Measurements from ENCODE around the gene PPP3R1. TPM values are rescaled to one million over a fixed set of nuclear protein-coding genes. Genes with fewer than 3 reads are reported as not detected.

The PPP3R1 gene
- total RNA-seq, 1 experiment from 2014 or later: 26.5 TPM

DNA sequence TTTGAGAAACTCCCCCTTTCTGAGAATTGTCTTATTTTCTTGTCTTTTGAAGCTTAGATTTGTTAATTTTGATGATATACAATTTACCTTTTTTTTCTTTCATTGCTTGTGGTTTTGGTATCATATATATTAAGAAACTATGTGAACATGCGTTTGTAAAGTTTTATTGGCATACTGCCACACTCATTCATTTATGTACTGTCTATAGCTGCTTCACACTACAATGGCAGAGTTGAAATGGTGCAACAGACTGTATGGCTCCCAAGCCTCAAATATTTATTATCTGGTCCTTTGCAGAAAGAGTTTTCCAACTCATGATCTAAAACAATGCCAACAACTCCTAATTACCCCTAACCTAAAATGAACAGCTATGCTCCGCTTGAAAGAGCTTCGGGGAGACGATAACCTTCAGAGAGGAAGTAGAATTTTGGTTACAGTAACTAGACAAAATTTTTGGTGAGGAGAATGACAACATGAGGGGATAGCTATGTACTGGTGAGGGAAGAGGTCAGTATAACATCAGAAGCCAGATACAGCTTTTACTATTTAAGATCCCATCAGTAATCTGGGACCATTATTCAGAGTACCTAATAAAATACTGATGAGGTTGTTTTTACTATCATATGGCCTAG is 16.1 kb downstream of the PPP3R1 start:
- Histone ChIP-seq H3K27me3 (replicated peaks) (no peaks in the 10 kb centered on the region), H3K4me1 (replicated peaks) (peaks cover 54% of the 10 kb centered on the region), H3K4me3 (no peak overlapping the region), H3K27ac (no peak overlapping the region), H3K9me3 (replicated peaks) (no peaks in the 10 kb centered on the region), H3K36me3 (peaks cover 7% of the 10 kb centered on the region; the same call in 1 of the 2 replicates)
- DNase-seq (ENCODE audit: low read depth in 1 of 2, low spot score in 2 of 2): no peak

- Histone ChIP-seq H3K4me3 (no peak overlapping the region), H3K9me3 (replicated peaks) (no peaks in the 10 kb centered on the region), H3K36me3 (peaks cover 7% of the 10 kb centered on the region; the same call in 1 of the 2 replicates), H3K4me1 (replicated peaks) (peaks cover 59% of the 10 kb centered on the region), H3K27ac (no peak overlapping the region), H3K27me3 (replicated peaks) (no peaks in the 10 kb centered on the region)
- DNase-seq (ENCODE audit: low read depth in 1 of 2, low spot score in 2 of 2): no peak
Measured at GRCh38 chr2:68235090-68235489, 17.2 kb downstream of the PPP3R1 start.

- Histone ChIP-seq H3K27me3 (replicated peaks) (no peaks in the 10 kb centered on the region), H3K4me1 (replicated peaks) (peaks cover 55% of the 10 kb centered on the region), H3K4me3 (no peak overlapping the region), H3K36me3 (peaks cover 6% of the 10 kb centered on the region; the same call in 1 of the 2 replicates), H3K27ac (no peak overlapping the region), H3K9me3 (replicated peaks) (no peaks in the 10 kb centered on the region)
- no peak for DNase-seq (ENCODE audit: low read depth in 1 of 2, low spot score in 2 of 2)
Measured at GRCh38 chr2:68234405-68234804, 17.9 kb downstream of the PPP3R1 start.

- Histone ChIP-seq H3K36me3 (peaks cover 2% of the 10 kb centered on the region; the same call in 1 of the 2 replicates), H3K4me1 (replicated peaks) (peaks cover 30% of the 10 kb centered on the region), H3K9me3 (replicated peaks) (no peaks in the 10 kb centered on the region), H3K27ac (peak overlapping the region; percentile 49), H3K27me3 (replicated peaks) (no peaks in the 10 kb centered on the region), H3K4me3 (no peak overlapping the region)
- DNase-seq (ENCODE audit: low read depth in 1 of 2, low spot score in 2 of 2): no peak
Measured at GRCh38 chr2:68231061-68231372, 21.3 kb downstream of the PPP3R1 start.

DNA sequence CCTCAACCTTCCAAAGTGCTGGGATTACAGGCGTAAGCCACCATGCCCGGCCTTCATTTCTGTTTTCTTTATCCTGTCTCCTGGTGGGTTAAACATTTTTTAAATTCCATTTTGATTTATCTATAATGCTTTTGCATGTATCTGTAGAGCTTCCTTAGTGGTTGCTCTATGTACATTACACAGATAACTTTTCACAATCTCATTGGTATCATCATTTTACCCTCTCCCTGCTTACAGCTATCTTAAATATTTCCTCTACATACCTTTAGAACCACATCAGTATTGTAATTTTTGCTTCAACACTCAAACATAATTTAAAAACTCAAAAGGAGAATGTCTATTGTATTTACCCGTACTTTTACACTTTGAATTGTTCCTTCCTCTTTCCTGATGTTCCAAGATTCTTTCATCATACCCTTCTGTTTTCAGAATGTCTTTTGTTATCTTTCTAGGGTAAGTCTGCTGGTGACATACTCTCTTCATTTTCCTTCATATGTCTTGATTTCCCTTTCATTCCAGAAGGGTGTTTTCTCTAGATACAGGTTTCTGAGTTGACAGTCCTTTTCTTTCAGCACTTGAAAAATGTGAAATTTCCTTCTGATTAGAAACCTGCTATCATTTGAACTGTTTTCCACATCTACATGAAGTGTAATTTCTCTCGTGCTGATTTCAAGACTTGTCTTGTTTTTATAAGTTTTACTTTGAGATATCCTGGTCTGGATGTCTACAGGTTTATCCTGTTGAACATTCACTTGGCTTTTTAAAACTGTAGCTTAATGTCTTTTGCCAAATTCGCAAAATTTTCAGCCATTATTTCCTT is 21.9 kb downstream of the PPP3R1 start:
- Histone ChIP-seq H3K36me3 (peaks cover 7% of the 10 kb centered on the region; the same call in 1 of the 2 replicates), H3K4me3 (no peak overlapping the region), H3K4me1 (replicated peaks) (peaks cover 26% of the 10 kb centered on the region), H3K27ac (peak overlapping the region; percentile 49), H3K27me3 (replicated peaks) (no peaks in the 10 kb centered on the region), H3K9me3 (replicated peaks) (no peaks in the 10 kb centered on the region)
- DNase-seq (ENCODE audit: low read depth in 1 of 2, low spot score in 2 of 2): no peak

DNA sequence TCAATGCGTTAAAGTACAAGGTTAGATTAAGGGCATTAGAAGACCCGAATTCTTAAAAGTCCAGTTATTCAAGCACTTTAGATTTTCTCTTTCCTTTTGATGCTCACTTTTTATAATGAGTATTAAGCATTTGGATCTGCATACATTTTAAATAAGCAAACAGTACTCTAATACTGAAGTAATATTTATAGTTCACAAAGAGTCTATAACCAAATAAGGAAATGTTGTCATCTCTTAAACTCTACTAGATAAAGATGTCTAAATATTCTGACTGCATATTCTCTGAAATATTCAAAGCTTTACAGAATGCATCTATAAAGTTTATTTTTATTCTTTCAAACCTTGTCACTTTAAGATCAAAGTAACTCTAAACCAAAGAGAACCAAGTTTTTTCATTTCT is 25.5 kb downstream of the PPP3R1 start:
- Histone ChIP-seq H3K27me3 (replicated peaks) (no peaks in the 10 kb centered on the region), H3K9me3 (replicated peaks) (no peaks in the 10 kb centered on the region), H3K27ac (no peak overlapping the region), H3K4me1 (replicated peaks) (peaks cover 32% of the 10 kb centered on the region), H3K4me3 (no peak overlapping the region), H3K36me3 (peaks cover 17% of the 10 kb centered on the region)
- no peak for DNase-seq (ENCODE audit: low read depth in 1 of 2, low spot score in 2 of 2)

- no peaks in the 10 kb centered on the region for H3K9me3 ChIP-seq (replicated peaks)
- H3K36me3 ChIP-seq: peaks cover 20% of the 10 kb centered on the region
- peaks cover 17% of the 10 kb centered on the region for H3K4me1 ChIP-seq (replicated peaks)
- H3K27me3 ChIP-seq (replicated peaks): no peaks in the 10 kb centered on the region
- DNase-seq (ENCODE audit: low read depth in 1 of 2, low spot score in 2 of 2): peak in 1 of 2 experiments; percentile 30
- H3K27ac ChIP-seq: no peak overlapping the region
- H3K4me3 ChIP-seq: no peak overlapping the region
Measured at GRCh38 chr2:68225119-68225632, 27.2 kb downstream of the PPP3R1 start.

GRCh38 chr2:68223419-68223818 is 28.9 kb downstream of the PPP3R1 start:
- H3K9me3 ChIP-seq (replicated peaks): no peaks in the 10 kb centered on the region
- H3K27ac ChIP-seq: no peak overlapping the region
- DNase-seq (ENCODE audit: low read depth in 1 of 2, low spot score in 2 of 2): no peak
- peaks cover 14% of the 10 kb centered on the region for H3K4me1 ChIP-seq (replicated peaks)
- H3K36me3 ChIP-seq: peaks cover 22% of the 10 kb centered on the region
- H3K4me3 ChIP-seq: no peak overlapping the region
- no peaks in the 10 kb centered on the region for H3K27me3 ChIP-seq (replicated peaks)

- H3K36me3 ChIP-seq: peaks cover 22% of the 10 kb centered on the region
- no peak for DNase-seq (ENCODE audit: low read depth in 1 of 2, low spot score in 2 of 2)
- no peak overlapping the region for H3K27ac ChIP-seq
- H3K4me1 ChIP-seq (replicated peaks): peaks cover 14% of the 10 kb centered on the region
- no peak overlapping the region for H3K4me3 ChIP-seq
- H3K27me3 ChIP-seq (replicated peaks): no peaks in the 10 kb centered on the region
- no peaks in the 10 kb centered on the region for H3K9me3 ChIP-seq (replicated peaks)
Measured at GRCh38 chr2:68222287-68222686, 30.0 kb downstream of the PPP3R1 start.

DNA sequence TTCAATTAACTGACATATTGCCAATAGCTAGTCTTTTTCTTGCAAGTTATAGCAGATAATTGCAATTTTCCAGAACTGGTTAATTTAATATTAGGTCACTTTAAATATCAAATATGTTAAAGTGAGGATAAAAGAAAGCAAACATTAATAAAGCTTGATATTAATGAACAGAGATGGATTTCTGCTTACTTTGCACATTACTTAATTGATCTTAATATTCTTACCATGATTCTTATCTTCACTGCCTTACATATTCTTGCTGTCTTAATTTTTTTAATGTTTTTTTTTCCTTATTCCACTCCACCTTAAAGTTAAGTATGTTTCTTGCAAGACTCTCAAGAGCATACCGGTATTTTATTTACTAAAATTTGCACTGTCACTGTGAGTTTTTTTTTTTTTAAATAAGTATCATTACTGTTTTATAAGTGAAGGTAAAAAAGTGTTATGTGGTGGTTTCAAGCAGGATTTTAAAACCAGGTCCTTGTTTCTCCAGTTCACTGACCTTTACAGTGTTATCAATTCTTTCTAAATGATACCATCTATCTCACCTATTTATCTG is 33.9 kb downstream of the PPP3R1 start:
- H3K27ac ChIP-seq: no peak overlapping the region

DNA sequence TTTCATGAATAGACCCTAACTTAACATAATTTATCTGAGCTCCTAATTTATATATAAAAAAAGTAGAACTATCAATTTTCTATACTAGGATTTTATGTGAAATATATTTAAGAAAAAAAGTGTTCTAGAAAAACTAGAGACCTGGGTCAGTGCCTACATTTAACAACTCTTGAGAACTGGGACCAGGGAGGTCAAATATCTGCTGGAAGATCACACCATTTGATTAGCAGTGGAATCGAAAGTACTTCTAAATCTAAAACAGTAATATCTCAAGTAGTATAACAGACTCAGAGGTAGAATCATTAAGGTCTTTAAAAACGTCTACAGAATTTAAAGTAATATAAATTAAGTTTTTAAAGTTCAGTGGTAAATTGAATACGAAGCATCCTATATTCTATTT is 34.6 kb downstream of the PPP3R1 start:
- no peak overlapping the region for H3K4me3 ChIP-seq
- no peaks in the 10 kb centered on the region for H3K27me3 ChIP-seq (replicated peaks)
- no peak for DNase-seq (ENCODE audit: low read depth in 1 of 2, low spot score in 2 of 2)
- no peaks in the 10 kb centered on the region for H3K4me1 ChIP-seq (replicated peaks)
- H3K9me3 ChIP-seq (replicated peaks): no peaks in the 10 kb centered on the region
- H3K36me3 ChIP-seq: peaks cover 35% of the 10 kb centered on the region
- H3K27ac ChIP-seq: no peak overlapping the region

More for the DNA sequence above, 33.9 kb downstream of the PPP3R1 start:
- Histone ChIP-seq H3K4me1 (replicated peaks) (no peaks in the 10 kb centered on the region), H3K36me3 (peaks cover 28% of the 10 kb centered on the region), H3K9me3 (replicated peaks) (no peaks in the 10 kb centered on the region), H3K27me3 (replicated peaks) (no peaks in the 10 kb centered on the region), H3K4me3 (no peak overlapping the region)
- DNase-seq (ENCODE audit: low read depth in 1 of 2, low spot score in 2 of 2): no peak

GRCh38 chr2:68216454-68217310 is 35.6 kb downstream of the PPP3R1 start:
- H3K27me3 ChIP-seq (replicated peaks): no peaks in the 10 kb centered on the region
- no peak overlapping the region for H3K4me3 ChIP-seq
- peaks cover 37% of the 10 kb centered on the region for H3K36me3 ChIP-seq
- H3K9me3 ChIP-seq (replicated peaks): no peaks in the 10 kb centered on the region
- no peaks in the 10 kb centered on the region for H3K4me1 ChIP-seq (replicated peaks)
- DNase-seq (ENCODE audit: low read depth in 1 of 2, low spot score in 2 of 2): no peak
- H3K27ac ChIP-seq: no peak overlapping the region

GRCh38 chr2:68214381-68214780 is 38.0 kb downstream of the PPP3R1 start:
- Histone ChIP-seq H3K4me1 (replicated peaks) (no peaks in the 10 kb centered on the region), H3K27ac (no peak overlapping the region), H3K27me3 (replicated peaks) (no peaks in the 10 kb centered on the region), H3K36me3 (peaks cover 35% of the 10 kb centered on the region), H3K4me3 (no peak overlapping the region), H3K9me3 (replicated peaks) (no peaks in the 10 kb centered on the region)
- no peak for DNase-seq (ENCODE audit: low read depth in 1 of 2, low spot score in 2 of 2)

Measured in SJSA1 (cell line).